Neuronal stem cell (in vitro differentiated cells): ENCODE results near the gene OPRM1.
"Not testable (repeated sequence)": the region's sequence is repeated elsewhere in the genome, so short reads cannot be mapped to it uniquely, and the experiment has no call there.

Source experiments
- DNase-seq: peaks from one replicate; pipeline ENCODE4 v3.0.0-alpha.2; 2013; ENCODE audit warnings: low spot score
- H2AFZ ChIP-seq: one replicate; pipeline ENCODE4 v1.6.1; 2013; ENCODE audit warnings: mild to moderate bottlenecking, low read length, inconsistent platforms
- H2AK5ac ChIP-seq: 2 replicates; pipeline ENCODE4 v1.6.1; 2013; ENCODE audit warnings: low read depth, mild to moderate bottlenecking, inconsistent platforms, low read length, moderate library complexity, mixed read lengths
- H2BK120ac ChIP-seq: 2 replicates; pipeline ENCODE4 v1.6.1; 2013; ENCODE audit warnings: low read depth, mild to moderate bottlenecking, inconsistent platforms, low read length, moderate library complexity, mixed read lengths
- H2BK12ac ChIP-seq: one replicate; pipeline ENCODE4 v1.6.1; 2013; ENCODE audit warnings: low read length, inconsistent platforms
- H2BK15ac ChIP-seq: 2 replicates; pipeline ENCODE4 v1.6.1; 2013; ENCODE audit warnings: mild to moderate bottlenecking, low read length, inconsistent platforms, mixed read lengths
- H2BK5ac ChIP-seq: one replicate; pipeline ENCODE4 v1.6.1; 2013; ENCODE audit warnings: inconsistent platforms, mild to moderate bottlenecking, low read length, moderate library complexity
- H3K14ac ChIP-seq: one replicate; pipeline ENCODE4 v1.6.1; 2013; ENCODE audit warnings: low read length, inconsistent platforms
- H3K18ac ChIP-seq: 2 replicates; pipeline ENCODE4 v1.6.1; 2013; ENCODE audit warnings: low read length, inconsistent platforms
- H3K23ac ChIP-seq: 2 replicates; pipeline ENCODE4 v1.6.1; 2013; ENCODE audit warnings: low read depth, mild to moderate bottlenecking, mixed read lengths, low read length, inconsistent platforms; ENCODE audit not compliant: poor library complexity
- H3K27ac ChIP-seq: replicated peaks from 3 replicates; pipeline ENCODE4 v1.5.1; 2013; ENCODE audit warnings: low read length, inconsistent platforms
- H3K27me3 ChIP-seq, 3 experiments: 2 replicates each; pipeline ENCODE4 v1.6.1; 2013; ENCODE audit warnings: low read length in 3 of 3, mild to moderate bottlenecking in 2 of 3, inconsistent platforms in 1 of 3, low read depth in 1 of 3, mixed read lengths in 1 of 3, moderate library complexity in 1 of 3; ENCODE audit not compliant: control insufficient read depth in 3 of 3, insufficient read depth in 3 of 3
- H3K36me3 ChIP-seq, 2 donors: replicated peaks in 1 of 2; 2 replicates each; pipeline ENCODE4 v1.6.1; 2013; ENCODE audit warnings: low read length in 2 of 2; ENCODE audit not compliant: control insufficient read depth in 2 of 2, insufficient read depth in 2 of 2
- H3K4ac ChIP-seq: 2 replicates; pipeline ENCODE4 v1.6.1; 2013; ENCODE audit warnings: inconsistent platforms, mild to moderate bottlenecking, low read length, moderate library complexity
- H3K4me1 ChIP-seq, 2 donors: 1 replicate in 1 of 2; 2 replicates in 1 of 2; pipeline ENCODE4 v1.6.1; 2013; ENCODE audit warnings: low read length in 2 of 2, low read depth in 1 of 2; ENCODE audit not compliant: control insufficient read depth in 2 of 2, insufficient read depth in 1 of 2
- H3K4me2 ChIP-seq: one replicate; pipeline ENCODE4 v1.6.1; 2013; ENCODE audit warnings: mild to moderate bottlenecking, low read length, inconsistent platforms; ENCODE audit not compliant: insufficient read depth, poor library complexity, severe bottlenecking
- H3K4me3 ChIP-seq, 2 donors: 2 replicates each; pipeline ENCODE4 v1.5.1; 2013; ENCODE audit warnings: low read length in 2 of 2, mild to moderate bottlenecking in 2 of 2, inconsistent platforms in 1 of 2, moderate library complexity in 1 of 2
- H3K79me1 ChIP-seq: one replicate; pipeline ENCODE4 v1.6.1; 2013; ENCODE audit warnings: low read depth, mild to moderate bottlenecking, inconsistent platforms, low read length, moderate library complexity
- H3K9ac ChIP-seq: one replicate; pipeline ENCODE4 v1.6.1; 2013; ENCODE audit warnings: mild to moderate bottlenecking, low read depth, low read length, inconsistent platforms; ENCODE audit not compliant: poor library complexity
- H3K9me3 ChIP-seq, 2 donors: replicated peaks in 1 of 2; 2 replicates each; pipeline versions ENCODE3 to v1.6.1; 2013; ENCODE audit warnings: low read length in 2 of 2, mild to moderate bottlenecking in 2 of 2, inconsistent platforms in 1 of 2, low read depth in 1 of 2, mixed read lengths in 1 of 2, moderate library complexity in 1 of 2; ENCODE audit not compliant: control insufficient read depth in 2 of 2, insufficient read depth in 1 of 2
- H4K8ac ChIP-seq: one replicate; pipeline ENCODE4 v1.6.1; 2013; ENCODE audit warnings: low read depth, mild to moderate bottlenecking, inconsistent platforms, low read length, moderate library complexity
- H4K91ac ChIP-seq: one replicate; pipeline ENCODE4 v1.6.1; 2013; ENCODE audit warnings: low read length, low read depth, mild to moderate bottlenecking, inconsistent platforms; ENCODE audit not compliant: poor library complexity
- WGBS, 2 donors: extraction: QIAGEN DNeasy Blood & Tissue Kit; methylation state at CpG; one replicate each; pipeline ENCODE4 v1.1.7; 2013; ENCODE audit warnings: missing lambda C conversion rate in 2 of 2, mixed read lengths in 1 of 2; ENCODE audit not compliant: insufficient read length in 2 of 2, insufficient replicate concordance in 1 of 2; ENCODE audit errors: extremely low coverage in 2 of 2; 5-methylcytosine and 5-hydroxymethylcytosine counted together

Gene OPRM1

GRCh38 chr6:154196333-154196885 is 157.4 kb downstream of the OPRM1 start:
- Histone ChIP-seq H2AFZ (no peak overlapping the region), H3K4me2 (no peak overlapping the region), H3K27ac (no peak overlapping the region), H4K91ac (no peak overlapping the region), H4K8ac (no peak overlapping the region), H3K79me1 (no peaks in the 10 kb centered on the region), H3K27me3 (no peaks in the 10 kb centered on the region), H2BK120ac (no peak overlapping the region), H3K14ac (no peak overlapping the region), H2AK5ac (no peak overlapping the region), H3K23ac (no peak overlapping the region), H3K9ac (no peak overlapping the region), H3K9me3 (no peaks in the 10 kb centered on the region), H2BK5ac (no peak overlapping the region), H3K36me3 (no peaks in the 10 kb centered on the region), H3K18ac (no peak overlapping the region), H3K4me3 (no peak overlapping the region), H3K4ac (no peak overlapping the region), H2BK12ac (no peak overlapping the region), H3K4me1 (no peaks in the 10 kb centered on the region), H2BK15ac (no peak overlapping the region)
- WGBS, 2 donors: no CpG with 5 or more reads among the region's 1 CpG
- DNase-seq: no peak

GRCh38 chr6:154197196-154197860 is 158.3 kb downstream of the OPRM1 start:
- Histone ChIP-seq H3K9ac (no peak overlapping the region), H3K23ac (no peak overlapping the region), H3K27ac (no peak overlapping the region), H3K18ac (no peak overlapping the region), H2BK15ac (no peak overlapping the region), H4K91ac (no peak overlapping the region), H3K36me3 (no peaks in the 10 kb centered on the region), H3K4me2 (no peak overlapping the region), H2BK5ac (no peak overlapping the region), H3K4ac (no peak overlapping the region), H3K9me3 (no peaks in the 10 kb centered on the region), H2BK12ac (no peak overlapping the region), H3K27me3 (no peaks in the 10 kb centered on the region), H3K4me3 (no peak overlapping the region), H2BK120ac (no peak overlapping the region), H2AK5ac (no peak overlapping the region), H3K79me1 (no peaks in the 10 kb centered on the region), H3K14ac (no peak overlapping the region), H3K4me1 (no peaks in the 10 kb centered on the region), H2AFZ (no peak overlapping the region), H4K8ac (no peak overlapping the region)
- DNase-seq: no peak

GRCh38 chr6:154201688-154202087 is 162.6 kb downstream of the OPRM1 start:
- H3K23ac ChIP-seq, H4K91ac ChIP-seq, H3K4me2 ChIP-seq, H3K9ac ChIP-seq, H3K27me3 ChIP-seq, H3K4me1 ChIP-seq, H3K4ac ChIP-seq, H2BK15ac ChIP-seq, H2AFZ ChIP-seq, H3K4me3 ChIP-seq, H3K9me3 ChIP-seq, H2BK5ac ChIP-seq, H3K27ac ChIP-seq, H3K14ac ChIP-seq, H2AK5ac ChIP-seq, H4K8ac ChIP-seq, H3K18ac ChIP-seq, H3K79me1 ChIP-seq, H3K36me3 ChIP-seq, H2BK120ac ChIP-seq, H2BK12ac ChIP-seq, DNase-seq: not testable (repeated sequence)
- whole genome bisulfite sequencing, 2 donors: no CpG with 5 or more reads among the region's 4 CpGs

- Histone ChIP-seq H2BK15ac (no peak overlapping the region), H3K4me1 (no peaks in the 10 kb centered on the region), H3K27ac (no peak overlapping the region), H4K8ac (no peak overlapping the region), H2BK120ac (no peak overlapping the region), H3K36me3 (no peaks in the 10 kb centered on the region), H2AFZ (no peak overlapping the region), H3K27me3 (no peaks in the 10 kb centered on the region), H2BK12ac (no peak overlapping the region), H3K4me2 (no peak overlapping the region), H2AK5ac (no peak overlapping the region), H3K9me3 (no peaks in the 10 kb centered on the region), H3K18ac (no peak overlapping the region), H4K91ac (no peak overlapping the region), H3K23ac (no peak overlapping the region), H3K14ac (no peak overlapping the region), H3K9ac (no peak overlapping the region), H2BK5ac (no peak overlapping the region), H3K4me3 (no peak overlapping the region), H3K79me1 (no peaks in the 10 kb centered on the region), H3K4ac (no peak overlapping the region)
- DNase-seq: no peak
- WGBS, 2 donors: no CpG with 5 or more reads among the region's 3 CpGs
Observed at GRCh38 chr6:154202339-154202738, 163.3 kb downstream of the OPRM1 start.
